GM18499 (cell line): Measurements from ENCODE around the gene TARP.

ENCODE experiments used
- ATAC-seq: cut with Tn5 transposase; IDR thresholded peaks from one replicate; pipeline ENCODE4 v1.9.1; 2021; ENCODE audit warnings: moderate number of reproducible peaks; ENCODE audit not compliant: insufficient read depth, unreplicated experiment

The TARP gene

GRCh38 chr7:38223306-38223705 is 50.1 kb downstream of the TARP start:
- no peak for ATAC-seq

GRCh38 chr7:38222481-38223096 is 50.8 kb downstream of the TARP start:
- no peak for ATAC-seq

GRCh38 chr7:38220452-38220851 is 53.0 kb downstream of the TARP start:
- ATAC-seq, result no peak

GRCh38 chr7:38217672-38218071 is 55.8 kb downstream of the TARP start:
- no peak for ATAC-seq

- ATAC-seq, result peak; percentile 82
Measured at GRCh38 chr7:38215735-38216670, 57.4 kb downstream of the TARP start.

GRCh38 chr7:38215115-38215514 is 58.3 kb downstream of the TARP start:
- no peak for ATAC-seq

- no peak for ATAC-seq
Measured at GRCh38 chr7:38211940-38212339, 61.5 kb downstream of the TARP start.

GRCh38 chr7:38211486-38211885 is 62.0 kb downstream of the TARP start:
- ATAC-seq, result no peak
